Esophagus mucosa (tissue), 1 donor: ENCODE data around the gene CD101. TPM values are rescaled to one million over a fixed set of nuclear protein-coding genes. Genes with fewer than 3 reads are reported as not detected.

ENCODE experiments used
- ATAC-seq: fragments of 200-7000 bp; cut with Tn5 transposase; one replicate; pipeline ENCODE4 v1.9.1; 2020
- total RNA-seq: library from RNA; stranded (reverse); gene quantifications from one replicate; pipeline ENCODE4 v1.2.4, GENCODE V29; 2023
- donor health status: DM: yes; HTN: yes; CAD: no.

The CD101 gene
- total RNA-seq, 1 donor from 2014 or later = 1.5 TPM

DNA sequence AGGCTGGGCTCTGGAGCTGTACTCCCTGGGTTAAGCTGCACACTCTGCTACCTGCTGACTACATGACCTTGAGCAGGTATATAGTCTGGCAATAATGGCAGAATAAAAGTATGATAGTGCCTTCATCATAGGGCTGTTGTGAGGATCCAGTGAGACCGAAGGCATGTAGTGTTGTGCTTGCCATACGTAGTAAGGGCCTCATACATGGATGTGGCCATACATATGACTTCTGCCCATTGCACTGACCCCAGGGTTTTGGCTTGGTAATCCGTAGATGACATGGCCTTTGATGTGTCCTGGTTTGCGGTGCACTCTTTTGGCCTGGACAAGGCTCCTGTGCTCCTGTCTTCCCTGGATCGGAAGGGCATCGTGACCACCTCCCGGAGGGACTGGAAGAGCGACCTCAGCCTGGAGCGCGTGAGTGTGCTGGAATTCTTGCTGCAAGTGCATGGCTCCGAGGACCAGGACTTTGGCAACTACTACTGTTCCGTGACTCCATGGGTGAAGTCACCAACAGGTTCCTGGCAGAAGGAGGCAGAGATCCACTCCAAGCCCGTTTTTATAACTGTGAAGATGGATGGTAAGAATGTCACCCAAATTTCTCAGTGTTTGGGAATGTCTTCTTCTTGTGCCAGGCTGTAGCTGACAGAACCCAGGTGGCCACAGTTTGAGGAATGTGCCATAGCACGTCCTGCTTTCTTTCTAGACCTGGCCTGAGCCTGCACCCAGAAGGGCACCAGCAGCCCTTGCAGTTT is 17.0 kb upstream of the CD101 start:
- ATAC-seq = no peak

DNA sequence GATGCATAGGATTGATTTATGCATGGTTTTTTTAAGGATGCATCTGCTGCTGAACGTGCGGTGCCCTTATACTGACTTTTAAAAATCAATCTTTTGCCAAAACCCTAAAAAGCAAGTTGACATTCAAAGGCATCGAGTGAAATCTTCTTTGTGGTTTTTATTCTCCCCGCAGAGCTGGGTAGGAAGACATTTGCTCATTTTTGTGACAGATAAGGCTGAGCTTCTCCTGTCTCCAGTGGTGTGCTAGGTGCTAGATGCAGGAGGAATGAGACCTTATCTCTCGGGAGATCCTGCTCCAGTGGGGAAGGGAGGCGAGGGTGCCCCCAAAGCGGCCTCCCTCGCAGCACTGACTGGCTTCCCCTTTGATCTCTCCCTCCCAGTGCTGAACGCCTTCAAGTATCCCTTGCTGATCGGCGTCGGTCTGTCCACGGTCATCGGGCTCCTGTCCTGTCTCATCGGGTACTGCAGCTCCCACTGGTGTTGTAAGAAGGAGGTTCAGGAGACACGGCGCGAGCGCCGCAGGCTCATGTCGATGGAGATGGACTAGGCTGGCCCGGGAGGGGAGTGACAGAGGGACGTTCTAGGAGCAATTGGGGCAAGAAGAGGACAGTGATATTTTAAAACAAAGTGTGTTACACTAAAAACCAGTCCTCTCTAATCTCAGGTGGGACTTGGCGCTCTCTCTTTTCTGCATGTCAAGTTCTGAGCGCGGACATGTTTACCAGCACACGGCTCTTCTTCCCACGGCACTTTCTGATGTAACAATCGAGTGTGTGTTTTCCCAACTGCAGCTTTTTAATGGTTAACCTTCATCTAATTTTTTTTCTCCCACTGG is 14.9 kb upstream of the CD101 start:
- ATAC-seq = no peak

DNA sequence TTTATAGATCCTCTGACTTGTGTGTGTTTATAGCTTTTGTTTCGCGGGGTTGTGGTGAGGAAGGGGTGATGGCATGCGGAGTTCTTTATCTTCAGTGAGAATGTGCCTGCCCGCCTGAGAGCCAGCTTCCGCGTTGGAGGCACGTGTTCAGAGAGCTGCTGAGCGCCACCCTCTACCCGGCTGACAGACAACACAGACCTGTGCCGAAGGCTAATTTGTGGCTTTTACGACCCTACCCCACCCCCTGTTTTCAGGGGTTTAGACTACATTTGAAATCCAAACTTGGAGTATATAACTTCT is 14.4 kb upstream of the CD101 start:
- ATAC-seq = no peak

DNA sequence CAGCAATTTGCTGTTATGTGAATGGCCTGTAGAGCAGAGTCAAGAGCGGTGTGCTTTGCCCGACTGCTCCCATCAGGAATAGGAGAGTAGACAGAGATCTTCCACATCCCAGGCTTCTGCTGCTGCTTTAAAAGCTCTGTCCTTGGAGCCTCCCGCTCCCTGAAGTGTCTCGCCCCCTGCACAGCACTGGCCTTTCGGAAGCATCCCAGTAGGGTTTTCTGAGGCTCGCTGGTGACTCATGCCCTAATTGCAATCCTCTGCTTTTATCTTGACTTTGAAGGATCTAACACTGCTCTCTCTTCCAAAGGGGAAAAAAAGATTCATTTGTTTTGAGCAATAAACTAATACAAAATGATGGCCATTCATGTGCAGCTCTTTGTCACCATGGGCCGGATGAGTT is 13.3 kb upstream of the CD101 start:
- peak; percentile 23 for ATAC-seq

DNA sequence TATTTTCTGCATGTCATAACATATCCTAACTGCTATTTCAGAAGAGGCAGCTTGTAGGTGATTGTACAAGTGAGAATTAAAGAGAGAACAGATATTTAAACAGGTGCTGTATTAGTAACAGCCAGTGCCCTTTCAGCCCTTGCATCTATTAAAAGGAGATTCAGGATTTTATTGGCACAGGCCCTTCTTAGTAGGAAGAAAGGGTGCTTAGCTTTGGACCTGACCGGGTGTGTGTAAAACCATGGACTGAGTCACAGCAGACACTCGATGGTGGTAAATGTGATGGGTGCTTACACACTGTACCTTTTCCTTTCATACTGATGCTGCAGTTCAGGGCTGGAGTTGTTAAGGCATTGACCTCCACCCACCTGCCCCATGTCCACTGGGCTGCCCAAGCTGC is 12.7 kb upstream of the CD101 start:
- peak; percentile 49 for ATAC-seq

DNA sequence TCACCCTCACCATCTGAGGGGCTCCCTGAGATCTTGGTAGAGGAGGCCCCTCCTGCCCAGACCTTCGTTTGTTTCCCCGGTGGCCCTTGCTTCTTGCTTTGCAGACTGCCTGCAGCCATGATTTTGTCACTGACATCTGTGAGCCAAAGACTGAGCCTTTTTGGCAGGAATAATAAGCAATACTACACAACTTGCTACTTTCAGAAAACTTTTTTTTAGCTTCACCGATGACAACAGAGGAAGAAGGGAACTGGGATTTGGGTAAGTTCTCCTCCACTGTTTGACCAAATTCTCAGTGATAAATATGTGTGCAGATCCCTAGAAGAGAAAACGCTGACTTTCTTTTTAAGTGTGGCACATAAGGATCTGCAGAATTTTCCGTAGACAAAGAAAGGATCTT is 11.7 kb upstream of the CD101 start:
- no peak for ATAC-seq

DNA sequence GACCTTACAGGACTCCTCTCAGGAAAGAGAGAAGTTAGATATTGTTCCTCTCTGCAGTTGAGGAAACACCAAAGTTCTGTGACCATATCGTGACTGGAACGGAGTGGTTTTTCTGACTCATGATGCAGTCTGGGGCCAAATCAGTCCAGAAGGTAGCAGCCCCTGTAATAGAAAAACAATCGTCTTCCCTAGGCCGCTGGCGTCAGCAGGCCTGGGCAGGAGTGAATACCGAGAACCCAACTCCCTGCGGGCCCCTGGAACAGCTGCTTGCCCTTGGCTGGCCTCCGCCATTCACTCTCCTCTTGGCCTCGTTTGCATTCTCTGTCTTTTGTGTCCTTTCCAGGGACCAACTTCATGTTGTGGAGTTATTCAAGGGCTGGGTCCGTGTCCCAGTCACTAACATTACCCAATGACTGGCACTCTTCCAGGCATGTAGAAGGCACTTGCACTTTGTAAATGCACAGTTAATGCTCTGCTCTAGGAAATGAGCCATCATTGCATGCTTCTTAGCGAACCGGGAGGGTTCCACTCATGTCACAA is 10.9 kb upstream of the CD101 start:
- peak; percentile 79 for ATAC-seq

DNA sequence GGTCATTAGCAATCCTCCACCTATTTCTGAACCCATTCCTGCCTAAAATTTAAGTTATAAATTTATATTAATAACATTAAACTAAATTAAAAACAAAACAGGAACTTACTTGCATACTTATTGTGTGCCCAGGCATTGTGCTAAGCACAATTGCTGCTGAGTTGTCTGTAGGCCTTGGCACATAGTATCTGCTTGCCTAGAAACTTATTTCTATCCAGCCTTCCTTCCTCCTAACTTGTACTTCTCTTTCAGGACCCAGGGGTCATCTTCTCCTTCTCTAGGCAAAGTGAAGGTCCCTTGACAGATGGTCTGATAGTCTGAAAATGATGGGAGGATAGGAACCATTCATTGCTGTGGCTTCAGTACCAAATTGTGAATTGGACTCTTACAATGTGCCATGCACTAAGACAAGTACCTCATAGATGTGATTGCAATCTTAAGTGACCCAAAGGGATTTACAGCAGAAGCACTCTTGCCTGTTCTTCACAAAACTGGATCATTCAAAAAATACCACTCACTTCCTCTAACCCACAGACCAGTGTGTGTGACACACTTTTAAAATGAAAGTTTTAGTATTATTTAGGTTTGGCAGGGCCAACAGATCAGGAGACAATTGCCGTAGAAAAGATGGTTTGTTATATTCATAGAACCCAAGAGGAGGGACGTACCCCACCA is 10.3 kb upstream of the CD101 start:
- ATAC-seq = no peak

DNA sequence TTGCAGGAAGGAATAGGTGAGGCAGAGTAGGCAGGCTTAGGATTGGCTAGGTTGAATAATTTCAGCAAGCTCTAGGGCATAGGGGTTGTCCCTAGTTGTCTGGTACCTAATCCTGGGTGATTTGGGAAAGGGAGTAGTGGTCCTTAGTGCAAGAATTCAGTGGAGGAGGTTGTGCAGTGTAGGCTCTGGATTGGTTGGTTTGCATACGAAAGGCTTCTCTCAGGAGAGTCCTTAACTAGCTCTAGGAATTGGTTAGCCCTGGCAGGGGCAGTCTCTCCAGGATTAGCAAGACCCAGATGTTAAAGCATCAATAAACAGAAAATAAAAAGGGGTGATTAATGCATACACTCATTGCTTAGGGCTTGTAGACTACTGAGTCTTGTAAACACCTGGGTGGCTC is 9.6 kb upstream of the CD101 start:
- no peak for ATAC-seq

DNA sequence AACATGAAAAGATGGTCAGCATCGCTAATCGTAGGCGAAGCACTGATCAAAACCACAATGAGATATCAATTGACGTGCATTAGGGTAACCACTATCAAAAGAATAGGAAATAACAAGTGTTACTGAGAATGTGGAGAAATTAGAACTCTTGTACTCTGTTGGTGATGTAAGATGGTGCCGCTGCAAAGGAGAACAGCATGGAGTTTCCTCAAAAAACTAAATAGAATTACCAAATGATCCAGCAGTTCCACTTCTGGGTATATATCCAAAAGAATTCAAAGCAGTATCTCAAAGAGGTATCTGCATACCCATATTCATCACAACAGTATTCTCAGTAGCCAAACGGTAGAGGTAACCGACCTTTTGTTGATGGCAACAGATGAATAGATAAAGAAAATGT is 8.3 kb upstream of the CD101 start:
- no peak for ATAC-seq

DNA sequence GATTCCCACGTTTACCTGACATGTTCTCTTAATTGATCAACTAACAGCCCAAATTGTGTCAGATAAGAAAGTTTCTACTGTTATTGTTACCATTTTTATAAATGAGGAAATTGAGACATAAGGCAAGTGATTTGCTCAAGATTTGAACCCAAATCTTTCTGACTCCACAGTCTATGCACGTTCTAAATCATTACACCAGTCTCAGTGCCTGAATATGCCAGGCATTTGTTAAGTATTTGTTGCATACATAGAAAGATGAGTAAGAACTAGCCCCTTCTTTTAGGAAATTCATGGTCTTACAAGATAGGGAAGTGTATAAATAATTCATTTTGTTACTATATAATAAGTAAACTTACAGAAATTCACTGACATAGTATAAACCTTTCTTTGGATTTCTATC is 7.1 kb upstream of the CD101 start:
- ATAC-seq = no peak

DNA sequence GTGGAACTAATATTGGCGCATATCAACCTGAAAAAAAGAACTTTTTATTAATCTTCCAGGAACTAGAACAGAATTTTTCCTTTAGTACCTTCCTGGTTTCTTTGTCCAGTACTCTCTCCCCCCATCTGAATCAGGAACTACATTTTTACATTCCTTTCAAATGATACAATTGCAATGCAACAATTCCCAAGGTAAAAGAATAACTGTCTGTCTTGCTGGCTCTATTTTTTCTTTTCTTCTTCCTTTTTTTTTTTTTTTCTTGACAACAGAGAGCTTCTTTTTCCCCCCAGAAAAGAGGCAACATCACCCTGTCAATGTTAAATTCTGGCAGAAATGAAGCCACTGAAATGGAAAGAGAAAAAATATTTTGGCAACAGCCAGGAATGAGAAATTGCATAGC is 4.5 kb upstream of the CD101 start:
- no peak for ATAC-seq

DNA sequence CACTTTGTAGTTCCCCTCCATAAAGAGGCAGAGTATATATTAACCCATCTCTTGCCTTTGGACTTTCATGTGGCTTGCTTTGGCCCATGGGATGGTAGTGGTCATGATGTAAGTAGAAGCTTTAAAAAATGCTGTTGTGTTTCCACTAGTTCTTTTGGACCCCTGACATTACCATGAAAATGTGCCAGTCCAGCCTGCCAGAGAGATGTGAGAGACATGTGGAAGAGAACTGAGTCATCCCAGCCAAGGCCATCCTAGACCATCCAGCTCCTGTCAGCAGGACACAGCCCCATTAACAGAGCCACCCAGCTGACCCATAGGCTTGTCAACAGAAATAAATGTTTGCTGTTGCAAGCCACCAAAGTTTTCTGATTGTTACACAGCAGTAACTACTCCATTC is 3.9 kb upstream of the CD101 start:
- no peak for ATAC-seq

DNA sequence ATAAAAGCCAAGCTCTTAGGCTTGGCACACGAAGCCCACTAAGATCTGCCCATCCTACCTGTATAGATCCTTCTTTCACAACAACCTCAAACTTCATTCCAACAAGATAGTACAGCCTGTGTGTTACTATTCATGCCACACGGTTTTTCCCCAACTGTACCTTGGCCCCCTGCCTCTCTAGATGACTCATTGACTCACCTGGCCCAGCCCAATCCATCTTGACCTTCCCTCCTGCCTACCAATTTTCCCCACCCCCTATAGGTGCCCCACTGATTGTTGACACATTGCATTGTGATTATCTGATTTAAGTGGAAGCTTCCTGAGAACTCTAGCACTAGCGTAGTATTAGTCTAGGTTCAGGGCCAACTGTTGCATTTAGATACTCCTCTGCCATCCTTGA is 2.0 kb upstream of the CD101 start:
- peak; percentile 19 for ATAC-seq

DNA sequence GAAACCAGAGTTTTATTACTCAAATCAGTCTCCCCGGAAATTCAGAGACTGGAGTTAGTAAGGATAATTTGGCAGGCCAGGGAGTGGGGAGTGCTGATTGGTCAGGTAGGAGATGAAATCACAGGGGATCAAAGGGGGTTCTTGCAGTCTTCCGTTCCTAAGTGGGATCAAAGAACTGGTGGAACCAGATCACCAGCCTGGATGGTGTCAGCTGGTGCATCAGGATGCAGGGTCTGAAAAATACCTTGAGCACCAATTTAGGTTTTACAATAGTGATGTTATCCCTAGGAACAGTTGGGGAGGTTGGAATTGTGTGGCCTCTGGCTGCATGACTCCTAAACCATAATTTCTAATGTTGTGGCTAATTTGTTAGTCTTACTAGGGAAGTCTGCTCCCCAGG is 1.4 kb upstream of the CD101 start:
- no peak for ATAC-seq

DNA sequence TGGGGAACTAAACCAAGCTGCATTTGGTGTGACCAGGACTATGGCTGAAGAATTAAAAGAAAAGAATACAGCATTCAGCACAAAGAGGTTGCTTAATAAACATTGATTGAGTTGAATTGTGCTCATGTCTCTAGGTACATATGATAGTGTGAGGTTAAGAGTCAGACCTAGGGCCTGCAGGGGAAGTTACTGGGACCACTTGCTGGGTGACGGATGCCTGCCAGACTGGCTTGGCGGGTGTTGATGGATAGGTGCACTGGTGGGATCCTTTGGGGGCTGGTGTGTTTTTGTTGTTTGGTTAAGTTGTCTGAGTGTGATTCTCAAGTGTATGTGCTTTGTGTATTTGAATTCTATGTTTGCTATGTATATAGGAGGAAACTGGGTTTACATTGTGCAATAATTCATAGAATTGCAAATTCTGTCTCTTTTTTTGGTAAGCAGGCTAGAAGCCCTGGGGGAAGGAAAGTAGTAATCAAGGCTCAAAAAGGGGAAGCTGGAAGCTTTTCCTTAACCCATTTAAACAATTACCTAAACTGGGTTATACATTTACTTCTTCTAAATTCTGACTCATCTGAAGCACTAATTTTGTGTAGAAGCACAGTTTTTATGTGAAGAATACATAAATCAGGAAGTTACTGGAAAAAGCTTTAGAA is 1.8 kb downstream of the CD101 start:
- ATAC-seq = no peak

DNA sequence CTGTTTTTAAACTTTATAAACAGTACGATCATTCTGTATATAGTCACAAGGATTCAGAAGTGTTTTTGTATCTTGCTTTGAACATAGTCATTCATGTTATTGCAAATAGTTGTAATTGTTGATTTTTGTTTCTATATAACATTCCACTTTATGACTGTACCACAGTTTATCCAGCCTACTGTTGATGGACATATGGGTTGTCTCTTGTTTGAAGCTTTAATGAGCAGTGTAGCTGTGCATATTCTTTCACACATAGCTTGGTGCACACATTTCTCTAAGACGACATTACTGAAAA is 6.1 kb downstream of the CD101 start:
- no peak for ATAC-seq

DNA sequence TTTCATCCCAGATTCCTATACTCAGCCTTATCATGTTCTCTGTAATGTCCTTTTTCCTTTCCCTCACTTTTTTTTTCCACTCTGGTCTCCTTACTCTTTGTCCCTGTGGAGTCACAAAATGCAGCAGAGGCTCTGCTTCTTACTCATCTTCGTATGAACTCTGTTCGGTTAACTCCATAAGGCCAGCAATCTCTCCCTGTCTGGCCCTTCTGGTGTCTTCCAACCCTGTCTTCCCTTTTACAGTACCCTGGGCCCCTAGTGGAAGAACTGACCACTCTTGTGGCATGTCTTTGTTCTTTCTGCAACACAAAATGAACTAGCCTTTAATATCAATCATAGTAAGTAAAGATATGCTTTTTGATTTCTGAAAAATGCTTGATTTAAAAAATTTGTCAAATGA is 7.1 kb downstream of the CD101 start:
- ATAC-seq = no peak

DNA sequence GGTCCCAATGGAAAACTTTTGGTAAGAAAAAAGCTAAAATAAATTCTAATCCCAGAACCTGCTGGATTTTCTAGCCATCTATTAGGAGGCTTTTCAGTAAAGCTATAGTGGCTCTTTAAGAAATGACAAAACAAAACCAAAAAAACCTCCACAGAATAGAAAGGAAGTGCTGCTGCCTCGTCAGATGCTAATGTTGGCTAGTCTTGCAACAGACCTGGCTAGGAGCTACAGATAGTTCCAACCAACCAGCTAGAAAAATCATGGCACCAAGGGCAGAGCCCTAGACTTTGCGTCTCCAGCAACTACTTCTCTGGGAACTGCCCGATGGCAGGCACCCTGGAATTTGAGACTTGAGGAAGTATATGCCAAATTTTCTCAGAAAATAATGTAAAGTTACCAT is 7.6 kb downstream of the CD101 start:
- ATAC-seq = no peak

DNA sequence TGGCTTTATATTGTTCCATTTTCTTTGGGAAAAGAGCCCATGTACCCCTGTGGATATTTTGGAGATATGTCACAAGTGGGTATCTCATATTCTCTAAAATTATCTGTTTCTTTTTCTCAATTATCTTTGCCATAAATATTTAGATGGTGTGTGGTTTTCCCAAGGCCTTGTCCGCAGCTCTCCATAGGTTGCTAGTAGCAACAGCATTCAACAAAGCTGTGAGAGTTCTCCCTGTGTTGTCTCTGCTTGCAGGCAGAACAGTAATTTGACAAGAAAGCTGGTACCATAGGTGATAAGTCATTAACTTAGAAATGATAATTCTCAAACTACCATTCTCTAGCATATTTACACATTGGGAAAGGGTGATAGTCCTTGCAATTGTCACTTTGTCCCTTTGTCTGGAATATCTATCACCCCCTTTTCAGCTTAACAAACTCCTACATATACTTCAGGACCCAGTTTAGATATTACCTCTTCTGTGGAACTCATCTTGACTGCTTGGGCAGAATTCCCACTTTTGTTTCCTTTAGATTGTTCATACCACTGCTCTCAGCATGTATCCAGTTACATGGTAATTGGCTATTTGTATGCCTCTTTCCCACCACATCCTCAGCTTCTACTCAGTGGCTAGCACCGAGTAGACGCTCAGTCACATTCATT is 8.9 kb downstream of the CD101 start:
- ATAC-seq = no peak

DNA sequence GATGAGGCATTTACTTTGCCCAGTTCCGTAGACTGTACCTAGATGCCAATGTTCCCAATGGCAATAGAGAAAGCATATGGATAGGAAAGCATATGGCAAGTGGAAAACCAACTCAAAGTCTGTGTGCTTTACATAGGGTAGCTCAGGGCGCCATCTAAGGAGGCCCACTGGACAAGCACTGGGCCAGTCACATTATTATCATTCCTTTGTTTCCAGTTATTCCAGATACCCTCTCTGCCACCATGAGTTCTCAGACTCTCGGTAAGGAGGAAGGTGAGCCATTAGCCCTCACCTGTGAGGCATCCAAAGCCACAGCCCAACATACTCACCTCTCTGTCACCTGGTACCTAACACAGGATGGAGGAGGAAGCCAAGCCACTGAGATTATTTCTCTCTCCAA is 9.8 kb downstream of the CD101 start:
- ATAC-seq = no peak

DNA sequence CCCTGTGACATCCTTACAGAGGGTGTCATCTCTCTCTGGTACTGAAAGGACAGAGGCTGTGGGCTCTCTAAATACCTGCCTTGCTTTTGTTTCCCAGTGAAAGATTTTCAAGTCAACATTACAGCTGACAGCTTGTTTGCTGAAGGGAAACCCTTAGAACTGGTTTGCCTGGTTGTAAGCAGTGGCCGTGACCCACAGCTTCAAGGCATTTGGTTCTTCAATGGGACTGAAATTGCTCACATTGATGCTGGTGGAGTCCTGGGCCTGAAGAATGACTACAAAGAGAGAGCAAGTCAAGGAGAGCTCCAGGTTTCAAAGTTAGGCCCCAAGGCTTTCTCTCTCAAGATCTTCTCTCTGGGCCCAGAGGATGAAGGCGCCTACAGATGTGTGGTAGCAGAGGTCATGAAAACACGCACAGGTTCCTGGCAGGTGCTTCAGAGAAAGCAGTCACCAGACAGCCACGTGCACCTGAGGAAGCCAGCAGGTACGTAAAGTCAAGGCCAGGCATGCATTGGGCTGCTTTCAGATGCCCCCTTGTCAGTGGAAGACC is 11.8 kb downstream of the CD101 start:
- peak; percentile 90 for ATAC-seq
